HG03196 (cell line): ENCODE results near the gene IREB2.

Experiments
- ATAC-seq: cut with Tn5 transposase; IDR thresholded peaks from one replicate; pipeline ENCODE4 v1.9.1; 2021; ENCODE audit not compliant: unreplicated experiment

Gene IREB2

GRCh38 chr15:78405336-78405924, 32.6 kb upstream of the IREB2 start:
- no peak for ATAC-seq

- no peak for ATAC-seq
These were observed 31.9 kb upstream of the IREB2 start for GRCh38 chr15:78406016-78406585.

- no peak for ATAC-seq
These were observed 30.2 kb upstream of the IREB2 start for GRCh38 chr15:78407608-78408354.

GRCh38 chr15:78408355-78408640, 29.7 kb upstream of the IREB2 start:
- no peak for ATAC-seq

- ATAC-seq = no peak
These were observed 29.1 kb upstream of the IREB2 start for GRCh38 chr15:78408961-78409360.

GRCh38 chr15:78411061-78411460, 27.0 kb upstream of the IREB2 start:
- no peak for ATAC-seq

GRCh38 chr15:78414621-78415250, 23.3 kb upstream of the IREB2 start:
- no peak for ATAC-seq

GRCh38 chr15:78415284-78415683, 22.7 kb upstream of the IREB2 start:
- no peak for ATAC-seq

- ATAC-seq = no peak
These were observed 20.0 kb upstream of the IREB2 start for GRCh38 chr15:78417754-78418630.

GRCh38 chr15:78418686-78419085, 19.3 kb upstream of the IREB2 start:
- no peak for ATAC-seq

GRCh38 chr15:78419367-78419766, 18.6 kb upstream of the IREB2 start:
- no peak for ATAC-seq

GRCh38 chr15:78420220-78420619, 17.8 kb upstream of the IREB2 start:
- no peak for ATAC-seq

GRCh38 chr15:78420766-78421165, 17.2 kb upstream of the IREB2 start:
- ATAC-seq = no peak

GRCh38 chr15:78421238-78421965, 16.6 kb upstream of the IREB2 start:
- no peak for ATAC-seq

GRCh38 chr15:78422571-78423340, 15.3 kb upstream of the IREB2 start:
- ATAC-seq = no peak

- no peak for ATAC-seq
These were observed 13.3 kb upstream of the IREB2 start for GRCh38 chr15:78424673-78425072.

GRCh38 chr15:78425643-78426042, 12.4 kb upstream of the IREB2 start:
- ATAC-seq = no peak

- no peak for ATAC-seq
These were observed 11.7 kb upstream of the IREB2 start for GRCh38 chr15:78426300-78426699.

GRCh38 chr15:78427953-78428352, 10.1 kb upstream of the IREB2 start:
- no peak for ATAC-seq

GRCh38 chr15:78429477-78429876, 8.5 kb upstream of the IREB2 start:
- ATAC-seq = no peak
